ENCODE data around the gene SUMF1. TPM values are rescaled to one million over a fixed set of nuclear protein-coding genes. Genes with fewer than 3 reads are reported as not detected.

The SUMF1 gene
- total RNA-seq, 4 donors from 2014 or later: 29.1 to 65.9 (median 48.0) TPM

DNA sequence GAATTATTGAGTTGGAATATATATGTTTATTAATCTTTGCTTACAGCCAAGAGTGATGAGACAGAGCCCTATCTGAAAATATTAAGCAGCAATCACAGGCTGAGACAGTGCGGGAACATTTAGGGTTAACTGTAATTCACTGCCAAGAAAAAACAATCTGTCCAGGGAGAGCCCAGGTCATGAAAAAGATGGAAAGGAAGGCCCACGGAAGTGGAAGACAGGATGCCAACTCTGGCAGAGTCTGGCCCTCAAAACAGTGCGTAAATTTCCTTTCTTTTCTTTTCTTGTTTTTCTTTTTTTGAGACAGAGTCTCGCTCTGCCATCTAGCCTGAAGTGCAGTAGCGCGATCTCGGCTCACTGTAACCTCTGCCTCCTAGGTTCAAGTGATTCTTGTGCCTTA, 67.6 kb downstream of the SUMF1 start:
- Histone ChIP-seq H3K27me3 (no peaks in the 10 kb centered on the region), H3K36me3 (peaks cover 0 to 44% (median 0%) of the 10 kb centered on the region in 3 donors), H3K4me1 (no peaks in the 10 kb centered on the region), H3K9me3 (no peaks in the 10 kb centered on the region), H3K27ac (no peak overlapping the region), H3K4me3 (no peak overlapping the region)
- 87 to 89% methylated on average over 7 of the region's 7 CpGs for WGBS, 2 donors
- TF ChIP-seq POLR2A (IDR thresholded peaks at IDR 0.05): no peak
- TF ChIP-seq, protein P1, sequence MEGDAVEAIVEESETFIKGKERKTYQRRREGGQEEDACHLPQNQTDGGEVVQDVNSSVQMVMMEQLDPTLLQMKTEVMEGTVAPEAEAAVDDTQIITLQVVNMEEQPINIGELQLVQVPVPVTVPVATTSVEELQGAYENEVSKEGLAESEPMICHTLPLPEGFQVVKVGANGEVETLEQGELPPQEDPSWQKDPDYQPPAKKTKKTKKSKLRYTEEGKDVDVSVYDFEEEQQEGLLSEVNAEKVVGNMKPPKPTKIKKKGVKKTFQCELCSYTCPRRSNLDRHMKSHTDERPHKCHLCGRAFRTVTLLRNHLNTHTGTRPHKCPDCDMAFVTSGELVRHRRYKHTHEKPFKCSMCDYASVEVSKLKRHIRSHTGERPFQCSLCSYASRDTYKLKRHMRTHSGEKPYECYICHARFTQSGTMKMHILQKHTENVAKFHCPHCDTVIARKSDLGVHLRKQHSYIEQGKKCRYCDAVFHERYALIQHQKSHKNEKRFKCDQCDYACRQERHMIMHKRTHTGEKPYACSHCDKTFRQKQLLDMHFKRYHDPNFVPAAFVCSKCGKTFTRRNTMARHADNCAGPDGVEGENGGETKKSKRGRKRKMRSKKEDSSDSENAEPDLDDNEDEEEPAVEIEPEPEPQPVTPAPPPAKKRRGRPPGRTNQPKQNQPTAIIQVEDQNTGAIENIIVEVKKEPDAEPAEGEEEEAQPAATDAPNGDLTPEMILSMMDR (IDR thresholded peaks at IDR 0.05): no peak
- no peak for DNase-seq
- intact Hi-C loops (cut with DNase I): no loop called here

- DNase-seq: no peak
- intact Hi-C loops (cut with DNase I): no loop called here
Measured at GRCh38 chr3:4398941-4399245, 68.2 kb downstream of the SUMF1 start.

DNA sequence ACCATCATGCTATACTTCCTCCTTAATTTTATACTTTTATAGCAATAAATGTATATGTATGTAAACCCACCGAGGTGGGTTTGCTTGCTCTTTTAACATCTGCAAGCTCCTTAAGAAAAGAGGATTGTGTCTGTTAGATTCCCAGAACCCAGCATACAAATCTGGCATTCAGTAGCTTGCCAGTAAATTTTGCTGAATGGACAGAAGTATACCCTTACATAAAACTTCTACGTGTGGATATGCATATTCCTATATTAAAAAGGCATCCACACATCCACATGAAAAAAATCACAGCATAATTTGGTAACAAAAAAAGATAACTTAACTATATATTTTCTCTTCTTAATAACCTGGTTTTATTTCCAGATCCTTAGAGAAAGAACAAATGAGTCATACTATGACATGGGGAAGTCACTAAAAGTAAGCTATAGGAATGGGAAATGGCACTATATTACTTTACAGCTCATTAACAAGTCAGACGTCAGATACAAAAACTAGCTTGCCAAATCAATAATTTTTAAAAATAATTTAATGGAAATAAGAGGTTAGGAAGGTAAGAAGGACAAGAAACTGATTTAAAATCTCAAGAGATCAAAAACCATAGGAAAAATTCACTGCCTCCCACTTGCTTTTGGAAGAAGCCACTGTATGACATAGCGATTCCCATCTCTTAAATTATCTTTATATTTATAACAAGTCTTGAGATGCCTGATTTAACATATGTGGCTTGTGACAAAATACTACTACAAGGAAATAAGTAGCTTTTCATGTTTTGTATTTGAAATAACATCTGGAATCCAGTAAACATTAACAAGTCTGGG, 68.7 kb downstream of the SUMF1 start:
- Histone ChIP-seq H3K36me3 (peaks cover 0 to 34% (median 0%) of the 10 kb centered on the region in 3 donors), H3K4me3 (no peak overlapping the region), H3K27me3 (no peaks in the 10 kb centered on the region), H3K9me3 (no peaks in the 10 kb centered on the region), H3K4me1 (no peaks in the 10 kb centered on the region), H3K27ac (no peak overlapping the region)
- WGBS, 2 donors: 81% methylated on average over 4 of the region's 4 CpGs
- DNase-seq: no peak
- intact Hi-C loops (cut with DNase I): no loop called here
- TF ChIP-seq, protein P1 (IDR thresholded peaks at IDR 0.05): no peak
- no peak for TF ChIP-seq POLR2A (IDR thresholded peaks at IDR 0.05)

More at GRCh38 chr3:4398941-4399245, 68.2 kb downstream of the SUMF1 start:
- H3K27me3 ChIP-seq: no peaks in the 10 kb centered on the region
- H3K9me3 ChIP-seq: no peaks in the 10 kb centered on the region
- no peaks in the 10 kb centered on the region for H3K4me1 ChIP-seq
- no peak overlapping the region for H3K27ac ChIP-seq
- no peak for TF ChIP-seq POLR2A (IDR thresholded peaks at IDR 0.05)
- WGBS, 2 donors: 79 to 84% methylated on average over 7 of the region's 7 CpGs
- no peak overlapping the region for H3K4me3 ChIP-seq
- H3K36me3 ChIP-seq: peaks cover 0 to 39% (median 0%) of the 10 kb centered on the region in 3 donors

GRCh38 chr3:4397466-4397865, 69.6 kb downstream of the SUMF1 start:
- Histone ChIP-seq H3K27ac (no peak overlapping the region), H3K9me3 (no peaks in the 10 kb centered on the region), H3K27me3 (no peaks in the 10 kb centered on the region), H3K4me3 (no peak overlapping the region), H3K36me3 (peaks cover 0 to 30% (median 0%) of the 10 kb centered on the region in 3 donors), H3K4me1 (no peaks in the 10 kb centered on the region)
- WGBS, 2 donors: 62 to 85% methylated on average over 1 of the region's 1 CpG
- intact Hi-C loops (cut with DNase I): no loop called here
- no peak for TF ChIP-seq POLR2A (IDR thresholded peaks at IDR 0.05)
- TF ChIP-seq, protein P1 (IDR thresholded peaks at IDR 0.05): no peak
- no peak for DNase-seq

DNA sequence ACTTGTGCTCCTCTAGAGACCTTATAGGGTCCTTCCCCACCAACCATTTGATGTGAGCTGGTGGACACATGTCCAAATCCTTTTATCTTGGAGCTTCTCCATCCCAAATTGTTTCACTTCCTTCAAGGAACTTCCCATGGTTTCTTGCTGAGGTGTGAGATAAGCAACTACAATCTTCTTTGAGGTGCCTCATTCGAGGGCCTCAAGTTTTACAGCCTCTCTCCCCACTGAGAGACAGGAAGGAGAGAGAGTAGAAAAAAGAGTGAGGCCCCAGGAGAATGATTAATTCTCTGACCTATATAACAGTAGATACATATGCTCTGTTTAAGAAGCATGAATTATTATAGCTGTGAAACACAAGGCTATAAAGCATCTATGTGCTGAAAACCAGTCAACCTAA, 70.5 kb downstream of the SUMF1 start:
- H3K4me3 ChIP-seq: no peak overlapping the region
- TF ChIP-seq, protein P1 (IDR thresholded peaks at IDR 0.05): no peak
- no peak for TF ChIP-seq POLR2A (IDR thresholded peaks at IDR 0.05)
- DNase-seq: no peak
- H3K4me1 ChIP-seq: no peaks in the 10 kb centered on the region
- H3K36me3 ChIP-seq: peaks cover 0 to 27% (median 0%) of the 10 kb centered on the region in 3 donors
- intact Hi-C loops (cut with DNase I): no loop called here
- no peaks in the 10 kb centered on the region for H3K9me3 ChIP-seq
- H3K27me3 ChIP-seq: no peaks in the 10 kb centered on the region
- H3K27ac ChIP-seq: no peak overlapping the region
- WGBS, 2 donors: 33 to 50% methylated on average over 1 of the region's 1 CpG
